Testis (tissue), 3 donors: ENCODE results near the gene MMP25. TPM values are rescaled to one million over a fixed set of nuclear protein-coding genes. Genes with fewer than 3 reads are reported as not detected.

ENCODE experiments used
- DNase-seq: peaks from one replicate; pipeline ENCODE4 v3.0.0-alpha.2; 2019
- H3K27ac ChIP-seq, 2 donors: fragments of 200-600 bp; sonication (generic); one replicate each; pipeline ENCODE4 v1.5.1; 2019
- H3K27me3 ChIP-seq: fragments of 200-600 bp; sonication (generic); one replicate; pipeline ENCODE4 v1.5.1; 2019
- H3K36me3 ChIP-seq: fragments of 200-600 bp; sonication (generic); one replicate; pipeline ENCODE4 v1.5.1; 2017; ENCODE audit warnings: low read depth; ENCODE audit errors: missing control alignments
- H3K4me1 ChIP-seq: fragments of 200-600 bp; sonication (generic); one replicate; pipeline ENCODE4 v1.5.1; 2019
- H3K4me3 ChIP-seq, 2 donors: fragments of 200-600 bp; sonication (generic); one replicate each; pipeline ENCODE4 v1.5.1; 2017 to 2019
- H3K9me3 ChIP-seq: fragments of 200-600 bp; sonication (generic); one replicate; pipeline ENCODE4 v1.5.1; 2017
- CTCF ChIP-seq, 3 experiments: fragments of 450-650 bp in 2 of 3; fragments of 200-600 bp in 1 of 3; sonication (generic) in 1 of 3; IDR thresholded peaks; one replicate each; pipeline ENCODE4 v1.5.1; 2016 to 2019; ENCODE audit warnings: antibody characterized with exemption in 3 of 3, mild to moderate bottlenecking in 2 of 3, moderate library complexity in 1 of 3
- POLR2A ChIP-seq: fragments of 450-650 bp; IDR thresholded peaks from one replicate; pipeline ENCODE4 v1.6.1; 2017; ENCODE audit warnings: antibody characterized with exemption, mild to moderate bottlenecking, moderate library complexity
- WGBS, 2 donors: methylation state at CpG; one replicate each; pipeline ENCODE4 v1.1.5; 2018; 5-methylcytosine and 5-hydroxymethylcytosine counted together
- intact Hi-C: fragments of 100-400 bp; cut with DNase I; formaldehyde crosslinking; loops from one replicate; pipeline ENCODE4 v1.15.1; 2023; ENCODE audit warnings: low total_unique reads
- polyA plus RNA-seq: library from polyadenylated mRNA; stranded (reverse); fragments of 350-450 nt; fragmentation: Illumina TruSeq; extraction: RNeasy Lipid Tissue Mini Kit (QIAGEN cat#74804); gene quantifications from one replicate; pipeline ENCODE4 v1.2.3, GENCODE V29; 2014; ENCODE audit warnings: low read depth, low replicate concordance; ENCODE audit not compliant: insufficient read depth
- total RNA-seq, 2 donors: library from RNA; depleted of rRNA; stranded (reverse); fragments of >200 nt; gene quantifications; one replicate each; pipeline ENCODE4 v1.2.3, GENCODE V29; 2016

Gene MMP25
- total and polyA plus RNA-seq, 3 donors from 2014 or later, result 0.53 to 1.5 (median 0.62) TPM

DNA sequence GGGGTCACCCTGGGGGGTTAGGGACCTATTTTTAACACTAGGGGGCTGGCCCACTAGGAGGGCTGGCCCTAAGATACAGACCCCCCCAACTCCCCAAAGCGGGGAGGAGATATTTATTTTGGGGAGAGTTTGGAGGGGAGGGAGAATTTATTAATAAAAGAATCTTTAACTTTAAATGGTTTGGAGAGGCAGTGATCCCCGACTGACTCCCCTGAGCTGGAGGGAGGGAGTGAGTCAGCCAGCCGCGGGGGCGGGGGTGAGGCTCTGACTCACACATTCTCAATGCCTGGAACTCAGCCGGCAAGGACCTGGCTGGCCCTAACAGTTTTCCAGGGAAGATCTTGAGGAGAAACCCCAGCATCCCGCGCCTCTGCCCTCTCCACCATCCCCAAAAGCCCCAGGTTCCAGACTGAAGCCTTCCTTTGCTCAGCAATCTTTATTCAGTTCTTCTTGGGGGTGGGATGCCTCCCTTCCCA, 24.1 kb upstream of the MMP25 start:
- 4 to 6% methylated on average over 8 of the region's 8 CpGs for WGBS, 2 donors
- intact Hi-C loops, result no loop called here
- no peaks in the 10 kb centered on the region for H3K27me3 ChIP-seq

DNA sequence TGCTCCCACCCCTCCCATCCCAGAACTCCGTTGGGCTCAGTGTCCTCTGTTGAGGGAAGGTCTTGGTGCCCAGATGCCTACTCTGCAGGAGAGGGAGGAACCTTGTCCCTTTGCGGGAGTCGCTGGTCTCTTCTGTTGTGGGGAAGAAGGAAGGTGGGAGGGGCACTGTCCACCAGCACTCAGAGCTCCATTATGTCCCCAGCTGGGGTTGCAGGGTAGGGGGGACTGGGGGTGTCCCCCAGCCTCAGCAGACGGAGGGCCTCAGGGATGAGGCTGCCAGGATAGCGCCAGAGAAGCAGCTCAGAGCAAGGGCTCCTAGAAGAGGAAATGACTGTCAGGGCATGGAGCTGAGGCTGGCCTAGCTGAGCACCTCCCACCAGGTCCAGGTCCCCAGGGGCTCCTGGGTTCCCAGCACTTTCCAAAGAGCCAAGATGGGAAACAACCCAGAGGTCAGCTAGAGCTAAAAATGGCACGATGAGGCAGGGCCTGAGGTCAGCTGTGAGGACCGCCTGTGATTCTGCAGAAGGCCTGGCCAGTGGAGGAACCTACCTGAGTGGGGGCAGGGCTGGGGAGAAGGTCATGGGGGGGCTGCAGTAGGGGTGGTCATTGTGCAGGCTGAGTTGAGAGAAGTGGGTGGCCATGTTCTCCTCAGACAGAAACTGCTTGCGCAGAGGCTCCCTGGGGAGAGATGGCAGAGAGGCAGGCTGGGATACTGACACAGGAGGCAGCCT, 23.5 kb upstream of the MMP25 start:
- intact Hi-C loops, result no loop called here

More for the DNA sequence above, 24.1 kb upstream of the MMP25 start:
- H3K27ac ChIP-seq, result peak overlapping the region; percentile 66 to 94
- no peak for TF ChIP-seq CTCF (IDR thresholded peaks at IDR 0.05)
- no peak for TF ChIP-seq POLR2A
- no peaks in the 10 kb centered on the region for H3K36me3 ChIP-seq
- DNase-seq, result peak; percentile 93
- H3K4me1 ChIP-seq, result peaks cover 35% of the 10 kb centered on the region
- no peaks in the 10 kb centered on the region for H3K9me3 ChIP-seq
- H3K4me3 ChIP-seq, result no peak overlapping the region

GRCh38 chr16:3023415-3023668, 23.0 kb upstream of the MMP25 start:
- no peaks in the 10 kb centered on the region for H3K36me3 ChIP-seq

More for the DNA sequence above, 23.5 kb upstream of the MMP25 start:
- peaks cover 35% of the 10 kb centered on the region for H3K4me1 ChIP-seq
- H3K36me3 ChIP-seq, result no peaks in the 10 kb centered on the region
- TF ChIP-seq CTCF (IDR thresholded peaks at IDR 0.05) (no peak), POLR2A (no peak)
- peak overlapping the region; percentile 58 to 79 for H3K4me3 ChIP-seq
- WGBS, 2 donors, result 14 to 21% methylated on average over 4 to 8 of the region's 8 CpGs
- H3K27ac ChIP-seq, result peak overlapping the region; percentile 88 to 94
- DNase-seq, result no peak
- H3K9me3 ChIP-seq, result no peaks in the 10 kb centered on the region
- H3K27me3 ChIP-seq, result no peaks in the 10 kb centered on the region

GRCh38 chr16:3023669-3024478, 22.5 kb upstream of the MMP25 start, which contains the start of the genes HCFC1R1 and THOC6:
HCFC1R1 (minus strand) TSS chr16:3023942; CDS start chr16:3023941, 1 bp downstream.
THOC6 (plus strand) TSS chr16:3024035; CDS start chr16:3024327, 292 bp downstream.
- Histone ChIP-seq H3K4me3 (peak within 1 kb of the TSS; percentile 58 to 79), H3K27me3 (no peaks in the 10 kb centered on the region), H3K4me1 (peaks cover 35% of the 10 kb centered on the region), H3K9me3 (no peaks in the 10 kb centered on the region), H3K36me3 (no peaks in the 10 kb centered on the region), H3K27ac (peak within 1 kb of the TSS; percentile 88 to 94)
- 0 to 1% methylated on average over 10 to 69 of the region's 69 CpGs for WGBS, 2 donors
- intact Hi-C loops, result no loop called here
- TF ChIP-seq CTCF (IDR thresholded peaks at IDR 0.05) (no peak), POLR2A (no peak)
- peak; percentile 99 for DNase-seq

More at GRCh38 chr16:3023415-3023668, 23.0 kb upstream of the MMP25 start:
- DNase-seq, result no peak
- no peaks in the 10 kb centered on the region for H3K9me3 ChIP-seq
- H3K4me1 ChIP-seq, result peaks cover 35% of the 10 kb centered on the region
- no peaks in the 10 kb centered on the region for H3K27me3 ChIP-seq
- peak overlapping the region; percentile 58 to 79 for H3K4me3 ChIP-seq
- no peak for TF ChIP-seq POLR2A
- TF ChIP-seq CTCF (IDR thresholded peaks at IDR 0.05), result no peak
- intact Hi-C loops, result no loop called here
- peak overlapping the region; percentile 88 to 94 for H3K27ac ChIP-seq
- 0 to 7% methylated on average over 1 to 6 of the region's 6 CpGs for WGBS, 2 donors
